ENCODE results near the gene SHC3.

- TF ChIP-seq, protein P1, sequence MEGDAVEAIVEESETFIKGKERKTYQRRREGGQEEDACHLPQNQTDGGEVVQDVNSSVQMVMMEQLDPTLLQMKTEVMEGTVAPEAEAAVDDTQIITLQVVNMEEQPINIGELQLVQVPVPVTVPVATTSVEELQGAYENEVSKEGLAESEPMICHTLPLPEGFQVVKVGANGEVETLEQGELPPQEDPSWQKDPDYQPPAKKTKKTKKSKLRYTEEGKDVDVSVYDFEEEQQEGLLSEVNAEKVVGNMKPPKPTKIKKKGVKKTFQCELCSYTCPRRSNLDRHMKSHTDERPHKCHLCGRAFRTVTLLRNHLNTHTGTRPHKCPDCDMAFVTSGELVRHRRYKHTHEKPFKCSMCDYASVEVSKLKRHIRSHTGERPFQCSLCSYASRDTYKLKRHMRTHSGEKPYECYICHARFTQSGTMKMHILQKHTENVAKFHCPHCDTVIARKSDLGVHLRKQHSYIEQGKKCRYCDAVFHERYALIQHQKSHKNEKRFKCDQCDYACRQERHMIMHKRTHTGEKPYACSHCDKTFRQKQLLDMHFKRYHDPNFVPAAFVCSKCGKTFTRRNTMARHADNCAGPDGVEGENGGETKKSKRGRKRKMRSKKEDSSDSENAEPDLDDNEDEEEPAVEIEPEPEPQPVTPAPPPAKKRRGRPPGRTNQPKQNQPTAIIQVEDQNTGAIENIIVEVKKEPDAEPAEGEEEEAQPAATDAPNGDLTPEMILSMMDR (IDR thresholded peaks at IDR 0.05), result no peak
- TF ChIP-seq ZFX (IDR thresholded peaks at IDR 0.05; ENCODE audit: borderline replicate concordance), result no peak
Observed at GRCh38 chr9:88983865-88984542, 194.6 kb downstream of the SHC3 start.

All from 22Rv1 (cell line).